Heart left ventricle (tissue), 16 donors: ENCODE data around the gene CERS3. TPM values are rescaled to one million over a fixed set of nuclear protein-coding genes. Genes with fewer than 3 reads are reported as not detected.

Source experiments
- ATAC-seq, 4 donors: fragments of 200-7000 bp; cut with Tn5 transposase; one replicate each; pipeline ENCODE4 v1.9.1; 2020 to 2022; ENCODE audit warnings: moderate library complexity in 4 of 4, mild to moderate bottlenecking in 3 of 4, moderate number of reproducible peaks in 1 of 4
- DNase-seq, 5 donors: peaks; one replicate each; pipeline ENCODE4 v3.0.0-alpha.2; 2020
- H3K27ac ChIP-seq, 12 donors: fragments of 200-600 bp; sonication (generic) in 4 of 12; one replicate each; pipeline versions ENCODE4 v1.5.0 to v1.8.0; 2016 to 2022; ENCODE audit warnings: mild to moderate bottlenecking in 2 of 12
- H3K27me3 ChIP-seq, 9 donors: fragments of 200-600 bp; sonication (generic) in 2 of 9; one replicate each; pipeline versions ENCODE4 v1.5.1 to v1.8.0; 2016 to 2022; ENCODE audit warnings: mild to moderate bottlenecking in 3 of 9
- H3K36me3 ChIP-seq, 9 donors: fragments of 200-600 bp; sonication (generic) in 2 of 9; one replicate each; pipeline versions ENCODE4 v1.5.0 to v1.8.0; 2018 to 2022; ENCODE audit warnings: mild to moderate bottlenecking in 2 of 9
- H3K4me1 ChIP-seq, 12 donors: fragments of 200-600 bp; sonication (generic) in 4 of 12; one replicate each; pipeline versions ENCODE4 v1.5.0 to v1.8.0; 2016 to 2022; ENCODE audit warnings: mild to moderate bottlenecking in 3 of 12
- H3K4me3 ChIP-seq, 12 donors: fragments of 200-600 bp; sonication (generic) in 4 of 12; one replicate each; pipeline versions ENCODE4 v1.5.0 to v1.8.0; 2017 to 2022; ENCODE audit warnings: mild to moderate bottlenecking in 9 of 12, moderate library complexity in 4 of 12
- H3K9me3 ChIP-seq, 12 donors: fragments of 200-600 bp; sonication (generic) in 4 of 12; one replicate each; pipeline versions ENCODE4 v1.5.0 to v1.8.0; 2016 to 2022; ENCODE audit warnings: mild to moderate bottlenecking in 1 of 12
- POLR2A ChIP-seq, 2 donors: fragments of 450-650 bp; IDR thresholded peaks; one replicate each; pipeline ENCODE4 v1.6.1; 2017; ENCODE audit warnings: antibody characterized with exemption in 2 of 2, mild to moderate bottlenecking in 2 of 2, moderate library complexity in 2 of 2
- WGBS, 4 donors: extraction: QIAGEN DNeasy Blood & Tissue Kit in 2 of 4; methylation state at CpG; one replicate each; pipeline versions ENCODE4 v1.1.5 to v1.1.7; 2013 to 2018; 5-methylcytosine and 5-hydroxymethylcytosine counted together
- intact Hi-C, 10 donors: fragments of 100-400 bp; cut with DNase I; formaldehyde crosslinking; loops; one replicate each; pipeline versions ENCODE4 v1.11.1 to v1.14.2; 2022
- polyA plus RNA-seq, 2 donors: library from polyadenylated mRNA; stranded (reverse); fragments of 200-250 nt; gene quantifications; one replicate each; pipeline ENCODE4 v1.2.3, GENCODE V29; 2013
- total RNA-seq, 9 donors: library from RNA; depleted of rRNA in 2 of 9; stranded (reverse); fragments of >200 nt in 2 of 9; fragmentation: NEBNext Ultra II Directional in 3 of 9; extraction: Animal tissue kit (Norgen Biotek cat#: 25700) in 3 of 9; gene quantifications; one replicate each; pipeline versions ENCODE4 v1.1.0 to v1.2.4, GENCODE V29; 2016 to 2023
- TF ChIP-seq, protein P1 (sequence below), 12 donors: fragments of 200-600 bp; sonication (generic) in 4 of 12; IDR thresholded peaks; one replicate each; pipeline versions ENCODE4 v1.5.0 to v1.8.0; 2018 to 2022; ENCODE audit warnings: antibody characterized with exemption in 12 of 12, mild to moderate bottlenecking in 5 of 12
- donor health status: ischemic (EF 13 %, LVEDD 7.1; RV severe dilation, severe dysfunction).
- donor health status: healthy with polysubstance abuse.
- donor health status: DM: no; HTN: yes; CAD: no.
- donor health status: DM: no; HTN: no; CAD: no.
- donor health status: ischemic (EF 25% LVEDD 6.9; RV normal size, moderate dysfunction).
- donor health status: ischemic (EF 25% LVEDD 5.7; RV mildly dilated, moderate dysfunction).
- donor health status: healthy.
- donor health status: DM: yes; HTN: yes; CAD: no.
- donor health status: ischemic (EF 35%, LVEDD 5.7; RV mildly dilated, moderate dysfunction).
- donor health status: nonischemic (EF 11% LVEDD 7.7; RV severe dilation, severe dysfunction).
- donor health status: DM: yes; HTN: yes; CAD: no.
- donor health status: PGD.
- donor health status: ischemic (EF 29% LVEDD 5.4; RV normal size, mild dysfunction).
- donor health status: nonischemic (EF 23%, LVEDD 6.1; RV moderate dilation, normal function).

CERS3 gene
- total and polyA plus RNA-seq, 11 donors: not detected

DNA sequence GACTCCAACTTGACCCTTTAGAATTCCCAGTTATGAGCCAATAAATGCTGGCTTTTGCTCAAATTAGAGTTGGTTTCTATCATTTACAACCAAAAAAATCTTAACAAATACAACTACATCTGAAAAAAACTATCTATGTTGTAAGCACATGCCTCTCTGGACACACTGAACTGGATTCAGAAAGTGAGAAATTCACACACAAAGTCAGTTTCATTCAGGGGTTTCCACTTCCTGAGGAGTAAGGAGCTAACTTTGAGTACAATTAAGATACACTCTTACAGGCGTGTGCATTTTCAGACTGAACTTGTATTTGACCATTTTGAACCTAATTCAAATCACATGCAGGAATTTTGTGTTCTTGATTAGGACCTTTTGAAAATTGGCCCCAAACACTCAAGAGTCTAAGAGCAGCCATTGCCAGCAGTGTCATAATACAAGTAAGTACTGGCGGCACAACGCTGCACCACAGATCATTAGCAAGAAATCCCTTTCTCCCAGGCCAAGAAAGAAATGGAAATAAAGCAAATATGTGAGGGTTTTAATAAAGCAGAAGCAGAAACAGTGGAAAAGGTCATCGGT is 42.1 kb upstream of the CERS3 start:
- no peak overlapping the region for H3K4me3 ChIP-seq
- no peaks in the 10 kb centered on the region for H3K27me3 ChIP-seq
- H3K9me3 ChIP-seq: no peaks in the 10 kb centered on the region
- no peak for TF ChIP-seq POLR2A (IDR thresholded peaks at IDR 0.05)
- TF ChIP-seq, protein P1, sequence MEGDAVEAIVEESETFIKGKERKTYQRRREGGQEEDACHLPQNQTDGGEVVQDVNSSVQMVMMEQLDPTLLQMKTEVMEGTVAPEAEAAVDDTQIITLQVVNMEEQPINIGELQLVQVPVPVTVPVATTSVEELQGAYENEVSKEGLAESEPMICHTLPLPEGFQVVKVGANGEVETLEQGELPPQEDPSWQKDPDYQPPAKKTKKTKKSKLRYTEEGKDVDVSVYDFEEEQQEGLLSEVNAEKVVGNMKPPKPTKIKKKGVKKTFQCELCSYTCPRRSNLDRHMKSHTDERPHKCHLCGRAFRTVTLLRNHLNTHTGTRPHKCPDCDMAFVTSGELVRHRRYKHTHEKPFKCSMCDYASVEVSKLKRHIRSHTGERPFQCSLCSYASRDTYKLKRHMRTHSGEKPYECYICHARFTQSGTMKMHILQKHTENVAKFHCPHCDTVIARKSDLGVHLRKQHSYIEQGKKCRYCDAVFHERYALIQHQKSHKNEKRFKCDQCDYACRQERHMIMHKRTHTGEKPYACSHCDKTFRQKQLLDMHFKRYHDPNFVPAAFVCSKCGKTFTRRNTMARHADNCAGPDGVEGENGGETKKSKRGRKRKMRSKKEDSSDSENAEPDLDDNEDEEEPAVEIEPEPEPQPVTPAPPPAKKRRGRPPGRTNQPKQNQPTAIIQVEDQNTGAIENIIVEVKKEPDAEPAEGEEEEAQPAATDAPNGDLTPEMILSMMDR (IDR thresholded peaks at IDR 0.05): no peak
- peaks cover 0 to 66% (median 53%) of the 10 kb centered on the region in 9 donors for H3K36me3 ChIP-seq
- WGBS, 4 donors: 96 to 98% (median 97%) methylated on average over 4 of the region's 4 CpGs
- H3K27ac ChIP-seq: no peak overlapping the region
- intact Hi-C loops: loop anchor here in 6 of 10 donors (2.0 to 5.0 kb wide), 4 partner anchors 219 to 644 kb away; no protein-coding TSS in a partner anchor
- DNase-seq (no peak), ATAC-seq (no peak)
- H3K4me1 ChIP-seq: no peaks in the 10 kb centered on the region

- Histone ChIP-seq H3K36me3 (peaks cover 0 to 66% (median 53%) of the 10 kb centered on the region in 9 donors), H3K27me3 (no peaks in the 10 kb centered on the region), H3K4me1 (no peaks in the 10 kb centered on the region), H3K27ac (no peak overlapping the region), H3K9me3 (no peaks in the 10 kb centered on the region), H3K4me3 (no peak overlapping the region)
- ATAC-seq: no peak
- TF ChIP-seq, protein P1 (IDR thresholded peaks at IDR 0.05): no peak
- no peak for TF ChIP-seq POLR2A (IDR thresholded peaks at IDR 0.05)
- intact Hi-C loops: loop anchor here in 6 of 10 donors (2.0 to 5.0 kb wide), 4 partner anchors 218 to 643 kb away; no protein-coding TSS in a partner anchor
- WGBS, 4 donors: 91 to 95% (median 93%) methylated on average over 3 of the region's 3 CpGs
- DNase-seq: no peak
These were observed 41.5 kb upstream of the CERS3 start for GRCh38 chr15:100570275-100570674.

DNA sequence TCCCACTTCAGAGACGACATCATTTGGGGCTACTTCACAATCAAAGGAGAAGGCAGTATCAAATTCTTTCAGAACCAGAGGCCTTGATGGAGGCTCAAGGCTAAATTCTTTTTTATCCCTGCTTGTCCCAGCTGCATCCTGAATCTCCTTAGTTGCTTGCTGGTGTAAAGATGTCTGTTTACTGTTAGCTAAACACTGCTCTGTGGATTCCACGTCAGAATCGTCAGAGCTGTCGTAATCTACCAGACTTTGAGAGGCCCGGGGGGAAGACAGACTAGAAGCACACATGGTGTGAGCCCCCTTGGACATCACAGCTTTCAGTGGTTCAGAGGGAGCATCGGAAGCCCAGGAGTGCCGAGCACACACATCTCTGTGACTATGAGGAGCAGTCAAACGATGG is 40.6 kb upstream of the CERS3 start:
- intact Hi-C loops: loop anchor here in 2 of 10 donors (10.0 kb wide), 2 partner anchors 135 to 635 kb away; no protein-coding TSS in a partner anchor
- DNase-seq: no peak
- Histone ChIP-seq H3K36me3 (peaks cover 0 to 60% (median 50%) of the 10 kb centered on the region in 9 donors), H3K4me3 (no peak overlapping the region), H3K27me3 (no peaks in the 10 kb centered on the region), H3K4me1 (no peaks in the 10 kb centered on the region), H3K9me3 (no peaks in the 10 kb centered on the region), H3K27ac (no peak overlapping the region)
- ATAC-seq: no peak
- TF ChIP-seq, protein P1 (IDR thresholded peaks at IDR 0.05): no peak
- TF ChIP-seq POLR2A (IDR thresholded peaks at IDR 0.05): no peak
- 79 to 87% (median 81%) methylated on average over 8 of the region's 8 CpGs for WGBS, 4 donors

DNA sequence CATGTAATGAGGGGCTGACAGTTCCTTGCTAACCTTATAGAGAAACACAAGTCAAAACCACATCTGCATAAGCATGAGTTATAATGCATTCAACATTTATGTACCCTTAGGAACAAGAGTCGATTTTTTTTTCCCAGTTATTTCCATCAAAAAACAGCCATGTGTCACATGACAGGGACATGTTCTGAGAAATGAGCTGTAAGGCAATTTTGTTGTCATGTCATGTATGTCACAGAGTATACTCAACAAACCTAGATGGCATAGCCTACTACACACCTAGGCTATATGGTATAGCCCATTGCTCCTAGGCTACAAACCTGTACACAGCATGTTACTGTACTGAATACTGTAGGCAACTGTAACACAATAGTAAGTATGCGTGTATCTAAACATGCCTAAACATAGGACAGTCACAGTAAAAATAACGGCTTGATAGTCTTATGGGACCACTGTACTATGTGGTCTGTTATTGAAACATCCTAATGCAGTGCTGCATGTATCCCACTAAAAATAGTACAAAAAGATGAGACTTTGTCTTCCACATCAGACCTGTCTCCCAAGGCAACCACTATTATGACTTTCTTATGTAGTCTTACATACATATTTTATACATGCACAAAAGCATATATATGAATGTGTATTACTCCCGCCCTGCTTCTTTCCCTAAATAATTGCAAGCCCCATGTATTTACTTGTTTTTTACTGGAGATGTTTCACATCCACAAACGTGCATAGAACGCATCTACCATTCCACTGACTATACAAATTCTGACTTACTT is 38.3 kb upstream of the CERS3 start:
- WGBS, 4 donors: 93 to 97% (median 96%) methylated on average over 6 of the region's 6 CpGs
- Histone ChIP-seq H3K36me3 (peaks cover 0 to 41% (median 33%) of the 10 kb centered on the region in 9 donors), H3K4me1 (no peaks in the 10 kb centered on the region), H3K4me3 (no peak overlapping the region), H3K27ac (no peak overlapping the region), H3K27me3 (no peaks in the 10 kb centered on the region), H3K9me3 (no peaks in the 10 kb centered on the region)
- no peak for ATAC-seq
- intact Hi-C loops: loop anchor here in 2 of 10 donors (10.0 kb wide), 2 partner anchors 132 to 632 kb away; no protein-coding TSS in a partner anchor
- no peak for TF ChIP-seq POLR2A (IDR thresholded peaks at IDR 0.05)
- TF ChIP-seq, protein P1 (IDR thresholded peaks at IDR 0.05): no peak
- DNase-seq: no peak
